Adrenal gland (tissue), 5 donors: ENCODE measurements around the gene STXBP4.

Experiments
- CTCF ChIP-seq, 6 experiments: fragments of 450-650 bp in 4 of 6; fragments of 200-600 bp in 2 of 6; sonication (generic) in 1 of 6; IDR thresholded peaks; 1 replicate in 5 of 6; 2 replicates in 1 of 6; pipeline versions ENCODE4 v1.5.1 to v1.8.0; 2016 to 2021; ENCODE audit warnings: antibody characterized with exemption in 6 of 6, mild to moderate bottlenecking in 2 of 6, moderate library complexity in 1 of 6
- POLR2A ChIP-seq, 2 donors: fragments of 450-650 bp; IDR thresholded peaks; one replicate each; pipeline ENCODE4 v1.6.1; 2017; ENCODE audit warnings: antibody characterized with exemption in 2 of 2, mild to moderate bottlenecking in 2 of 2, moderate library complexity in 1 of 2
- donor health status: DM: no; HTN: no; CAD: no.

GRCh38 chr17:55177855-55178217 lies 209.3 kb downstream of the STXBP4 start:
- TF ChIP-seq CTCF (IDR thresholded peaks at IDR 0.05) (no peak), POLR2A (IDR thresholded peaks at IDR 0.05) (no peak)
